Stimulated activated CD8-positive, alpha-beta memory T cell treated with anti-CD3 and anti-CD28 coated beads, Interleukin-7, amount 100 ng/mL, for 48 hours (primary cell): ENCODE measurements around the gene PUM1.

Experiments
- DNase-seq, 2 donors: peaks; one replicate each; pipeline ENCODE4 v3.0.0-alpha.2; 2020; ENCODE audit warnings: low read depth in 1 of 2; ENCODE audit errors: extremely low read depth in 1 of 2

PUM1 gene

DNA sequence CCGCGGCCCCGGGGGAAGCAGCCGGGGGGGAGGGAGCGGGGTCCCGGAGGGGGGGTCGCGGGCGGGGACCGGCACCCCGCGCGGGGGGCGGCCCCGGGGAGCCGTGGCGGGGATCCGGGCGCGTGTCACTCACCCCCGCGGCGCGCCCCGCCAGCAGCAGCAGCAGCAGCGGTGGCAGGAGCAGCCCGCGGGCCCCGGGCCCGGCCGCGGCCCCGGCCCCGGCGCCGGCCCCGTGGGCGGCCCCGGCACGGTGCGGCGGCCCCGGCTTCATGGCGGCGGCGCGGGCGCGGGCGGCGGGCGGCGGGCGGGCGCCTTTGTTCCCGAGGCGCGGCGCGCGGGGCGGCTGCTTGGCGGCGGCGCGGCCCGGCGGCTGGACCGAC, 157.2 kb downstream of the PUM1 start:
- DNase-seq = no peak

DNA sequence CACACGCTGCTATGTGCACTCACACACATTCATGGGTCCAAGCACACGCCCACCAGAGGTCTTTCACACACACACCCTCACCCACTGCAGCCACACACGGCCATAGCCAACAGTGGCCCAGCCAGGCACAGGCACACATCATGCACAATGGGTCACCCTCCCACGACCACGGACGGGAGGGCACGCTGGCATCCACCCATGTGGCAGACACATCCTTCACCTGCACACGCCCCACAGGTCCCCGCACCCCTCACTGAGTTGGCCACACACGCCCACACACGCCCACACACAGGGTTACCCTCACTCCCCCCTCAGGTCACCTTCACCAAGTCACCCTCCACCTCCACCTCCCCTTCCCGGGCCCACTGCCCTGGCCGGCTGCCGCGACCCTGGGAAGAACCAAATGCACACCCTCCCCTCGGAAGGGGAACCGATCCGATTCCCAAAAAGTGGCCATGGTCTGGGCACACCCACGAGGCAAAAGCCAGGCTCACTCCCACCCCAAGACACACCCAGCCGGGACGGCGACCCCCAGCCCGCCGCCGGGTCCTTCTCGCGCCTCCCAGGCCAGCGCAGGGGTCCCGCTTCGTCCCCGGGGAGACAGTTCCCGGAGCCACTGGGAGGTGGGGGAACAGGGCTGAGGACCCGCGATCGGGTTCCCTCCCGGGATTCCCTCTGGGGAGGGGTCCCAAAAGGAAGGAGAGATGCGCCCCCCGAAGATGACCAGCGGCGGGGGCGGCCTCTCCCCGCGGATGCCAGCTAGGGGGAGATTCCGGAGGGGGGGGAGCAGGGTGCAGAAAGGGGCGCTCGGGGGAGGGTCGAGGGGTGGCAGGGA, 157.8 kb downstream of the PUM1 start:
- no peak for DNase-seq

DNA sequence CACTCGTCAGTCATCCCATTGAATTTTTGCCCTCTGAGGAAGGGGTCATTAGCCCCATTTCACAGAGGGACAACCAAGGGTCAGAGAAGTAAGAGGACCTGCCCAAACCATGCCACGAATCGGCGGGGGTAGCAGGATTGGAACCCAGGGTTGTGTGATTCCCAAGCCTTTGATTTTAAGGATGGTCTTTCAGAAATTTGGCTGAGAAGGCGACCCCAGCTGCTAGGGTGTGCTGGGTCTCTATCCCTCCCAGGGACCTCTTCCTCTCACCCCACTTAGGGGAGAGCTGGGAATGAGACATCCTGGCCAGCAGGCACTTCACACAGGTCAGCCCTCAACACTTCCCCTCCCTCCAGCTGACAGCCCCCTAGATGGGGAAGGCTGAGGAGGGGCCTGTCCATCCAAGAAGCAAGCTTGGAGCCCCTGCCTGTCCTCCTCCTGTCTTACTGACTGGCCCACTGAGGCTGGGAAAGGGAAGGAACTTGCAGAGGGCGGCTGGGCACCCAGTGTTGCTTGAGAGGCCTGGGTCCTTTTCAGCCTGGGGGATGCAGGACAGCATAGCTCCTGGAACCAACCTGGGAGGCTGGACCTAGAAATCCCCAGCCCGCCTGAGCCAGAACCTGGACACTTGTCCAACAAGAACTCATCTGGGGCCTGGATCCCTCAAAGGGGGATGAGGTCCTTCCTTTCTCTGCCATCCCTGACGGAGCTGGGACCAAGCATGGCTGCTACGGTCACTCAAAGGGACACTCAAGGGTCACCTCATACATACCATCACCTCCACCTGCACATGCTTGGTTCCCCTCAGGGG, 158.7 kb downstream of the PUM1 start:
- no peak for DNase-seq

DNA sequence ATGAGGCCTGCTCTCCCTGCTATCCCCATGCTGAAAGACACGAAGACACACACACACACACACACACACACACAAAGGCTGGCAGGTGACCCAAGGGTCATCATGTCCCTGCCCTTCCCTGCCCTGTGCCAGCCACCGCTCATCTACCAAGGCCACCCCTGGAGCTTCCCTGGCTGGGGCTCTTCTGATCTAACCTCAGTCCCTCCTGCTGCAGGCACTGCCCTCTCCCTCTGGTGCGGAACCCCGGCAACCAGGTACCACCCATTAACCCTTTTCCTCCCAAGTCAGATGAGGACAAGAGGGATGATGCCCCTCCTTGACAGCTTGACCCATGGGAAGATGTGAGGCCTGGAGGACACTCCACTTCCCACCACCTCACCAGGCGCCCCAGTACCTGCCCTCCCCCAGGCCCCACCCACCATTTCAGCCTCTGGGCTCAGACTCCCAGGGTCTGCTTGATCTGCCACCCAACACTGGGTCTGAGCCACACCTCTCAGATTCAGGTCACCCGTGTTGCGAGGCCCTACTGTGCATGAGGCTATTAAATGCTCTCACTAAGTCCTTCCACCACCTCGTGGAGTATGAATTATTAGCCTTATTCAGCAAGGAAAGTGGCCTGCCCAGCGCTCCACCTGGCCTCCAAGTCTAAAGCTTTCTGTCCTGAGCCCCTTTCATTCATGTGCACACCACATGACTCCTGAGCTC, 159.4 kb downstream of the PUM1 start:
- DNase-seq = no peak

DNA sequence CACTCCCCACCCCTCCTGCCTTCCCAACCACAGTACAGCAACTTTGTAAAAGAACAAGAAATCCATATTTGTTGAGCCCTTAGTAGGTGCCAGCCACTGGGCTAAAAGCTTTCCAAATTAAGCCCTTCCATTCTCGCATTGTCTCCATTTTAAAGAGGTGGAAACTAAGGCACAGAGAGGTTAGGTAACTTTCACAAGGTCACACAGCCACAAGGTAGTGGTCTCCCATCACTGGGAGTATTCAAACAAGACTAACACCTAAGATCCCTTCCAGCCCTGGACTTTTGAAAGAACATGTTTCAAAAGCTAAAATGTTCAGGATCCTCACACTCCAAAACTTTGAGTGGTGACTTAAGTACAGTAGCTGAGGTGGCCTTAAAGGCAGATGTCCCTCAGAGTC, 160.1 kb downstream of the PUM1 start:
- no peak for DNase-seq

DNA sequence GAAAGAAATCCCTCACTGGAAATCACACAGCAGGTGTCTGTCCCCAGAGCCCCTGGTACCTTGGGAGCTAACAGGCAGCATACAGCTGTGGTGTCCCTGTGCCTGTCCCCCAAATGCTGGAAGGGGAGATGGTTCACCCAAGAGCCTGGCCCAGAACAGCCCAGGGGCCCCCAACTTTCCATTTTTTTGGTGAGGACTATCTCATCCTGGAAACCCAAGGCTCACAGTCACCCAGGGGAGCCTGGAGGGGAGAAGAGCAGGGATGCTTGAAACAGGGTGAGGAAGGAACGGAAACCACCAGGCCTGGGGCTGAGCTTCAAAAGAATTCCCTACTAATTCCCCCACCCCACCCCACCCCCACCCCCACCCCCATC, 160.6 kb downstream of the PUM1 start:
- DNase-seq = no peak

DNA sequence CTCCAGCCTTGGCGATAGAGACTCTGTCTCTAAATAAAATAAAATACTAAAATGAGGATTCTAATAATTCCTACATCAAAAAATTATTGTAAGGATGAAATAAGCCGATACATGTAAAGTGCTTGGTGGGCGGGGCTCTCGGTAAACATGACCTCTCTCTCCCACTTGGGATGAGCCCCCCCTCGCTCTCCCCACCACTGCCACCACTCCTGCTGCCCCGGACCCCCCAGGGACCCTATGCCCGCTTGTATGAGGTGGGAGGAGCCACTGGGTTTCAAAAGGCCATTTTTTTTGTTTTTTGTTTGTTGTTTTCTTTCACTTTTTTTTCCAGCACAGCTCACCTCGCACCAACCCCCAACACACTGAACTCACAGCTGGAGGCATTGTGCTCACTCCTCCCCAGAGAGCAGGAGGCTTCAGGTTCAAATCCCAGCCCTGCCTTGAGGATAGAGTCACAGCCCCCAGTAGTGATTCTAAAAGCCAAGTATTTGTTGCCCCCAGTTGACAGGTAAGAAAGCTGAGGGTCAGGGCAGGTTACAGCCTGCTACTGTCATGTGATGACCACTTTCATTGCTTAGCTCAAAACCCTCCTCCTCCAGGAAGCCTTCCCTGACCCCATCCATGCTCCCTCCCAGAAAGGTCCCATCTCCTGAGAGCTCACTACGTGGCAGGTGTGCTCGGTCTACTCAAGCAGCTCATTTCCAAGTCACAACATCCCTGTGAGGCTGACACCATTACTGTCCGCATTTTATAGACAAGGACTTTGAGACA, 161.1 kb downstream of the PUM1 start:
- no peak for DNase-seq

DNA sequence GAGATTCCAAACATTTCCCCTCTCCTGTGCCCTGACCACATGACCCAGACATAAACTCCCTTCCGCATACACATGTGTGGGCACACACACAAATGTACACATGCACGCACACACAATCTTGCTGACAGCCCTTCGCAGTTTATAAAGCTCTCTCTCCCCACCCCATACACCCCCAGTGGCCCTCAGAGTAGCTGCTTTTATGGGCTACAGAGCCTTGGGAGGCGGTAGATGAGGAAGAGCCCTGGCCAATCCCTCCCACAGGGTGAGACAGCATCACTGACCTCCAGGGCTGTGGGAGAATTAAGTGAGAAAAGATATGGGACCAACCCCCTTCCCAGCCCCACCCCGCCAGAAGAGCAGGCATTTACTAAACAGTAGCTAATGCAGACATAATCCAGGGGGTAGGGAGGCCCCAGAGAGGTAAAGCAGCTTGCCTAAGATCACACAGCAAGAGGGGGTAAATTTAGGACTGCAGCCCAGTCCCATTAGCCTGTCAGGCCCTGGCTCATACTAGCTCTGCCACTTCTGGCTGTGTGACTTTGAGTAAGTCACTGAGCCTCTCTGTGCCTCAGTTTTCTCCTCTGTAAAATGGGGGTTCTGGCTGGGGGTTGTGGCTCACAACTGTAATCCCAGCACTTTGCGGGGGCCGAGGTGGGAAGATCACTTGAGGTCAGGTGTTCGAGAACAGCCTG, 162.0 kb downstream of the PUM1 start:
- DNase-seq = no peak

DNA sequence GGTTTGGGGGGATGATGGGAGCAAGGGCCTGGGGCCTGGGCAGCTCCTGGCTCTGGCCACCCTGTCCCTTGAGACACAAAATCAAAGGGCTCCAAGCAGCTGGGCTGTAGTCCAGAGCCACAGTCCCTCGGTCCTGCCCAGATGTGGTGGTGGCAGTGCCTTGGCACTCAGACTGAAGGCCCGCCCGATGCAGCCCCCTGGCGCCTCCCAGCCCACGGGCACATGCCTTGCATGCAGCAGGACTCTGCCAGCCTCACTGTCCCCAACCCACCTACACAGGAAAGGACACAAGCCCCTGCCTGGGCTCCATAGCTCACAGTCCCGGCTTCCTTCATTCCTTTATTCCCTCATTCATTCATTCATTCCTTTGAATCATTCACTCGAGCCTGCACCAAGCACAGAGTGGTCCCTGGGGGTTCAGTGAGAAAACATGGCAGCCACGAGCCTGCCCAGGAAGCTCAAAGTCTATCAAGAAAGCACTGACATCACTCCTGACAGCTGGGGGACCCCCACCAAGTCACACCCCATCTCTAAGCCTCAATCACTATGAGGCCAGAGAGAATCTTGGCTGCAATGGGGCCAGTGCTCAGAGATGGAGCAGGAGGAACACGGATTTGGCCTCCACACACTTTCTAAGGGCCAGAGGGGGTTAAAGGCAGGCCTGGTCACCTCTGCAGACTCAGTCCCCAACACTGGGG, 162.8 kb downstream of the PUM1 start:
- DNase-seq = no peak

DNA sequence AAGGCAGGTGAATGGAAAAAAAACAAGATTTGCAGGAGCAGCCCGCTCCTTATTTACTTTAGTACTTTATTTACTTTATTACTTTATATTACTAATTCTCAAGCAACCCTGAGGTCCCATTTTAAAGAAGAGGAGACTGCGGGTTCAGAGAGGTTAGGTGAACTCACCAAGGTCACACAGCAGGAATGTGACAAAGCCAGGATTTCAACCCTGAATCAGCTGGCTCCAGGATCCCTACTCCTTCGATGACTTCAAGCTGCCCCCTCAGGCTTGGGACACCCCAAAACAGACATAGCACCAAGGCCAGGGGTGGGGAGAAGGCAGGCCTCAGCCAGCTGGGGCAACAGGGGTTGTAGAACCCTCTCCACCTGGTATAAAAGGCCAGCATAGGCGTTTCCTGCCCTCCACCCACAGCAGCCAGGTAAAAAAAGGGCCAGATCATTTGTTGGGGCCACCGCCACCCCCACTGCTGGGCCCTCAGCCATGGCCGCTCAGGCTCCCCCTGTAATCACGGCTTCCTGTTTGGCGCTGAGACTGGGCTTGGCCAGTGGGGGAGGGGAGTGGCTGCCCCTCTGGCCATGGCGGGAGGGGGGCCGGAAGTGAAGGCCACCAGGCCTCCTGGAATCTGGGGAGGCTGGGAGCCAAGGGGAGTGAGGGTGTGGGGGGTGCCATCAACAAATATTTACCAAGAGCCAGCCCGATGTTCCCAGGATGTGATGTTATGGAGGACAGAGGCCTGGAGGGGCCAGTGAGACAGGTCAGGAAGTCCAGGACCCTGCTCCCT, 163.5 kb downstream of the PUM1 start:
- DNase-seq = no peak

DNA sequence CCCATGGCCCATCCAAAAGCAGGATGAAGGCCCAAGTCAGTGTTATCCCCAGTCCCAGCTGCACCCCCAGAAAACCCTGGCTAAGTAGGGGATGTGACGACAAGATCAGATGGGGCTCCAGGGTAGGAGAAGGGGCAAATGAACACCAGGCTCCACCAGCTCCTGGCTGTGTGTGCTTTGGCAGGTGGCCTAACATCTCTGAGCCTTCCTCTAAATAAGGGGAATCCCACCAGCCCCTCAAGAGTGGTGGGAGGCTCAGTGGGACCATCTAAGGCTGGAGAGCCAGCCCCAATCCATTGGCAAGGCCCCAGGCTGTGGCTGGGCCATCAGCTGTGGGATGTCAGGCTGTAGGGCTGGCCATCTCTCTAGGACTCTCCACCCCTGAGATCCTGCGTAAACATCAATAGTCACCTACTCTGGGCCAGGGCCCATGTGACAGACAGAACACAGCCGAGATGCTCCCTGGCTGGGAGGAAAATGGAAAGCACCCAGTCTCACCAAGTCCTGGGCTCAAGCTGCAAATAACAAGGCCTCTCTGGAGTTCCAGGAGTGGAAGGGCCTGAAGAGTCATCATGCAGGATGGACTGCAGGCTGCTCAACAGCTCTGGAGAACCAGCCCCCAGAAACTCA, 164.5 kb downstream of the PUM1 start:
- DNase-seq = no peak

DNA sequence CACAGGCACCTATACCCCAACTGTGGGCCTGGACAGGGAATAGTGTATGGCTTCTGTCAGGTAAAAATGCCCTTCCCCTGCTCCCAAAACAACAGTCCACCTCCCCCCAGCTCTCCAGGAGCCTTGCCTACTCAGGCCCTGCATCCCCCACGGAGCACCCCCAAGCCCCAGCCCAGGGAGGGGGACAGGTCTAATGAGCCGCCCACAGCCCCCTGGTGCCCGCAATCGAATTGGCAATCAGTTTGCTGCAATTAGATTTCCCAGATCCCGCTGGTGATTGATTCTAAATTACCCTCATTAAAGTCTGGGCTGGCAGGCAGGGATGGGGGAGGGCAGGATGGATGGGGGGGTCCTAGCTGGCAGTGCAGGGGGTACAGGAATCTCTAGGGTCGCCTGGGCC, 165.0 kb downstream of the PUM1 start:
- DNase-seq = no peak

DNA sequence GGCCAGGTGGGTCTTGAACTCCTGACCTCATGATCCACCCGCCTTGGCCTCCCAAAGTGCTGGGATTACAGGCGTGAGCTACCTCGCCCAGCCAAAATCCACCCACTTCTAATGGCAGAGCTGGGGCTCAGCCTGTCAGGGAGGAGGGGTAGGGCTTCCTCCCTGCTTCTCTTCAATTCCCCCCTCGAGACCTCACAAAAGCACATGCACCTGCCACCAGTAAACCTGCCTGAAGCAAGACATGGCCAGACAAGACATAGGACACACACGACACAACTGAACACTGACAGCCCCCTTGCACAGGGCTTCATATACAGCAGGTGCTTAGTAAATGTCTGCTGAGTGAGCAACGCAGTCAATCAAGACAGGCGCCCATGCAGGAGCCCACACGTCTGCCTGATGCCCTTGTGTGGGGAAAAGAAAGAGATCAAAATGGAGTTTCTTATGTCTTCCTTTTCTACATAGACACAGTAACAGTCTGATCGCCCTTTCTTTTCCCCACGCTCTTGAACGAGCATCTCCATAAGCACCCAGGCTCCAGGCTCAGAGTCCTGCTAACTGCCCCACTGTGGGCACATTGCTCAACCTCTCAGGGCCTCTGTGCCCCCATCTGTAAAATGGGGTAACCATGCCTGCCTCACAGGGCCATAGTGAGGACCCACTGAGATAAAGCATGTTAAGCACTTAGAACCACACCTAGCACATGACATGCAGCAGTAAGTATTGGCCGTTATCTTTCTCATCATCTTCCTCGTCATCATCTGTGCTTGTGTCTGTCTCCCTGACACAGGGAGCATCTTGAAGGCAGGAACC, 165.7 kb downstream of the PUM1 start:
- no peak for DNase-seq

DNA sequence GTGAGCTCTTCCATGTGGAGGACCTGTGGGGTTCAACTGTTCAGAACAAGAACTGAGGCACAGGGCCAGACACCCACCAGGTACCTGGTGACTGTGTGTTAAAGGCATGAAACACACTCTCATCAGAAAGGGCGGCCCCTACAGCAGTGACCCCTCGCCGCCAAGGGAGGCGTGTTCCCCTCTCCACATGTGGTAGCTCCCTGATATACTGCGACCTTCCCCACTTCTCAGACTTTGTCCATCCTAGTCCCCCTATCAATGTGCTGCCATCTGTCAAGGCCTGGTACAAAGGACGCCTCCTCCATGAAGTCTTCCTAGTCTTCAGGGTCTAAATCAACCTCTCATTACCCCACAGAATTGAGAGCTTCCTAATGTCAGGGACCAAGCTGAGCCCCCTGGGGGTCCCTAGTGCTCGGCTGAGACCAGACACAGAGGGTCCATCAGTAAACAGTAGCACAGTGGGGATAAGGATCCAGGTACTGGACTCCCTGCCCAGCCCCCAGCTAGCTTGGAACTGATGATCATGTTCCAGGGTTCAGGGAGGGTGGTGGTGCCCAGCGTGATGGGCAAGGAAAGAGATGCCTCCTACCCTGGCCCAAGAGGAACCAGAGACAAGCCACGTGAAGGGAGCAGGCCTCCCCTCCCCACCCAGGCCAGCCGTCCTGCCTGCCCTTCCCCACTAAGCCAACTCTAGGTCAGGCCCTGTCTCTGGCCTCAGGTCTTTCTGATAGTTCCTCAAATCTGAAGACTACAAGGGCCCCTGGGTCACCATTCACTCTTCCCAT, 167.3 kb downstream of the PUM1 start:
- no peak for DNase-seq

DNA sequence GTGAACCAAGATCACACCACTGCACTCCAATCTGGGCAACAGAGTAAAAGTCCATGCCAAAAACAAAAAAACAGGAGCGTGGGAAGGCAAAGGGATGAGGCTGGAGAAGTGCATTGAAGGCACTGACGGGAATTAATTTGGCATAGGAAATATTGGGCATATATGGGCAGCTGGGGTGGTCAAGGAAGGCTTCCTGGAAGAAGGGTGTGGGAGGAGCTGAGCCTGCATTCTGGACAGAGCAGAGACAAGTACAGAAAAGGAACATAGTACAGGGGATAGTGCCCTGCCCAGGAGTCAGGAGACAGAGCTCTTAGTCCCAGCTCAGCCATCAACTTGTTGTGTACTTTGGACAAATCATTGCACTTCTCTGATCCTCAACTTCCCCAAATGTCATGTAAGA, 168.6 kb downstream of the PUM1 start:
- no peak for DNase-seq

DNA sequence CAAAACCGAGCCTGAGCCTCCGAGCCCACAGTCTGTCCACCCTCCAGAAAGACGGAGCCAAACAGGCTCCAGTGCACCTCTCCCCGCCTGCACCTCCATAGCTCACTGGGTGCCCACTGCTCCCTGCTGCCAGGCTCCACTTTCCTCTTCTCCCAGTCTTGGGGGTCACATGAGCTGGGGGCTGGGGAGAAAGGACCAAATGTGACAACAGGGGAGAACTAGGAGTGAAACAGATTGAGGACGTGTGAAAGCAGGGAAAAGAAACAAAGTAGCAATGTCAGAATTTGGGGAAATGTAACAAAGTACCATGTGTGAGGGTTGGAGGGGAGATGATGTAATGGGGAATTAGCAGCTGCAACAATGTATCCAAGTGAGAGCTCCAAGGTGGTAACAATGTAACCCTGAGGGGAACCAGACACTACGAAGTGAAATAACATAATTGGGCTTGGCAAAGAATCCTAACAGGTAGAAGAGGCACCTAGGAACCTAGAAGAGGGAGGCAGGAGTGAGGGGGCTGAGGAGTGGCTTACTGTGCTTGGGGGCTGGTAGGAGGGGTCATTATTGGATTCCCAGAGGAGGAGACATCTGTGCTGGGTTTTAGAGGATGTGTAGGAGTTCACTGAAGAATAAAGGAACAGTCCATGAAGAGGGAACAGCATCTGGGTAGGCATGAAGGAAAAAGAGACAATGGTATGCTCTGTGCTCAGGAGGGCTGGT, 169.4 kb downstream of the PUM1 start:
- DNase-seq = no peak
